IgD-negative memory B cell (primary cell): Measurements from ENCODE around the gene SPOPL. TPM values are rescaled to one million over a fixed set of nuclear protein-coding genes. Genes with fewer than 3 reads are reported as not detected.

Experiments
- H3K27ac Mint-ChIP-seq, 3 donors: one replicate each; pipeline ENCODE4 v1.8.0; 2020 to 2022; ENCODE audit warnings: mild to moderate bottlenecking in 3 of 3, mixed read lengths in 3 of 3, moderate library complexity in 1 of 3
- H3K27me3 Mint-ChIP-seq: one replicate; pipeline ENCODE4 v1.8.0; 2021; ENCODE audit warnings: mixed read lengths
- H3K36me3 Mint-ChIP-seq: one replicate; pipeline ENCODE4 v1.8.0; 2020; ENCODE audit warnings: mild to moderate bottlenecking, mixed read lengths
- H3K4me1 Mint-ChIP-seq, 3 donors: one replicate each; pipeline ENCODE4 v1.8.0; 2020 to 2022; ENCODE audit warnings: mixed read lengths in 3 of 3, mild to moderate bottlenecking in 1 of 3
- H3K4me3 Mint-ChIP-seq, 4 donors: one replicate each; pipeline ENCODE4 v1.8.0; 2020 to 2022; ENCODE audit warnings: mild to moderate bottlenecking in 4 of 4, mixed read lengths in 4 of 4, moderate library complexity in 3 of 4
- H3K9me3 Mint-ChIP-seq, 3 donors: one replicate each; pipeline ENCODE4 v1.8.0; 2020 to 2021; ENCODE audit warnings: mixed read lengths in 3 of 3, mild to moderate bottlenecking in 1 of 3
- polyA plus RNA-seq: library from polyadenylated mRNA; unstranded; fragments of 300-500 nt; fragmentation: Illumina TruSeq; gene quantifications from one replicate; pipeline ENCODE4 v1.2.3, GENCODE V29; 2021

Gene SPOPL
- polyA plus RNA-seq, 1 donor from 2014 or later = 7.7 TPM

GRCh38 chr2:138621139-138621538 lies 119.6 kb downstream of the SPOPL start:
- H3K36me3 Mint-ChIP-seq = no peaks in the 10 kb centered on the region
- peaks cover 0 to 9% (median 0%) of the 10 kb centered on the region in 3 donors for H3K4me1 Mint-ChIP-seq
- H3K9me3 Mint-ChIP-seq = no peaks in the 10 kb centered on the region
- H3K27me3 Mint-ChIP-seq = peaks cover 3% of the 10 kb centered on the region
- H3K27ac Mint-ChIP-seq = no peak overlapping the region
- no peak overlapping the region for H3K4me3 Mint-ChIP-seq

- Mint-ChIP-seq H3K9me3 (no peaks in the 10 kb centered on the region), H3K4me3 (no peak overlapping the region), H3K27ac (peak overlapping the region in 1 of 3 donors; percentile 11), H3K36me3 (no peaks in the 10 kb centered on the region), H3K27me3 (peaks cover 3% of the 10 kb centered on the region), H3K4me1 (peaks cover 0 to 9% (median 0%) of the 10 kb centered on the region in 3 donors)
These were observed 121.0 kb downstream of the SPOPL start for GRCh38 chr2:138622613-138623012.
